Measurements from ENCODE around the gene NGLY1. TPM values are rescaled to one million over a fixed set of nuclear protein-coding genes. Genes with fewer than 3 reads are reported as not detected.

NGLY1 gene
- total and polyA plus RNA-seq, 9 of the 15 experiments (the other 6 are each of a cell fraction or from before 2014, with no cell fraction given): 52.2 to 124 (median 87.6) TPM

DNA sequence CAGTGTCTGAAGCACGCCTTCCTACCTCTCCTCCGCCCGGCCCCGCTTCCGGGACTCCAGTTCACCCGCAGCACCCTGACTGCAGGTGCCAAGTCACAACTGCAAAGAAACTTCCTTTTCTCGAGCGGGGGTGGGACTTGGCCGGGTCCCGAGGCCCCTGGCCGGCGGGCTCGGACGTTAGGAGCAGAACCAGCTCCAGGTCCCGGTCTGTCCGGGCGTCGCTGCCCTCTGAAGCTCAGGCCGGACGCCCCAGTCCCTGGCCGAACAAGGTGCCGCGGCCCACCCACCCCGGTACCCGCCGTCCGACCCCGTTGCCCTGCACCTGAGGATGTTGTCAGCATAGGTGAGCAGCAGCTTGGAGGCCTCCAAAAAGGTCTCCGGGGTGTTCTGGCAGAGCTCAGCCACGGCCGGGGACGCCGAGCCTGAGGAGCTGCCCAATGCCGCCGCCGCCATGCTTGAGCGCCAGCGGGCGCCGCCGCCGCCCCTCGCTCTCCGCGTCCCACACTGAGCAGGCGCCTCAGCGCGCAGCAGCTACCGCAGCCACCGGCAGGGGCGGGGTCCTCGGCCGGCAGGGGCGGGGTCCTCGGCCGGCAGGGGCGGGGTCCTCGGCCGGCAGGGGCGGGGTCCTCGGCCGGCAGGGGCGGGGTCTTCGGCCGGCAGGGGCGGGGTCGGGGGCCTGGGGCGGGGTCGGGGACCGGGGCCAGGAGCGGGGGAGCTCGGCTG is at the start of gene NGLY1 (continued):
- TF ChIP-seq, protein P1, sequence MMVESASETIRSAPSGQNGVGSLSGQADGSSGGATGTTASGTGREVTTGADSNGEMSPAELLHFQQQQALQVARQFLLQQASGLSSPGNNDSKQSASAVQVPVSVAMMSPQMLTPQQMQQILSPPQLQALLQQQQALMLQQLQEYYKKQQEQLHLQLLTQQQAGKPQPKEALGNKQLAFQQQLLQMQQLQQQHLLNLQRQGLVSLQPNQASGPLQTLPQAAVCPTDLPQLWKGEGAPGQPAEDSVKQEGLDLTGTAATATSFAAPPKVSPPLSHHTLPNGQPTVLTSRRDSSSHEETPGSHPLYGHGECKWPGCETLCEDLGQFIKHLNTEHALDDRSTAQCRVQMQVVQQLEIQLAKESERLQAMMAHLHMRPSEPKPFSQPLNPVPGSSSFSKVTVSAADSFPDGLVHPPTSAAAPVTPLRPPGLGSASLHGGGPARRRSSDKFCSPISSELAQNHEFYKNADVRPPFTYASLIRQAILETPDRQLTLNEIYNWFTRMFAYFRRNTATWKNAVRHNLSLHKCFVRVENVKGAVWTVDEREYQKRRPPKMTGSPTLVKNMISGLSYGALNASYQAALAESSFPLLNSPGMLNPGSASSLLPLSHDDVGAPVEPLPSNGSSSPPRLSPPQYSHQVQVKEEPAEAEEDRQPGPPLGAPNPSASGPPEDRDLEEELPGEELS (CRISPR knock-in tag; IDR thresholded peaks at IDR 0.05; ENCODE audit: borderline replicate concordance): no peak
- TF ChIP-seq CBX1 (IDR thresholded peaks at IDR 0.05; ENCODE audit: low read depth) (peak; percentile 83), PHB (CRISPR knock-in tag; IDR thresholded peaks at IDR 0.05) (peak; percentile 21; the same call in 1 of the 2 replicates), PHF8 (IDR thresholded peaks at IDR 0.05; ENCODE audit: borderline replicate concordance, low read length) (peak; percentile 89), MTF1 (CRISPR knock-in tag; IDR thresholded peaks at IDR 0.05; ENCODE audit: borderline replicate concordance) (no peak), HDAC1 (IDR thresholded peaks at IDR 0.05) (peak in 1 of 2 experiments; percentile 84; a peak in 2 of 4 replicates), FIP1L1 (IDR thresholded peaks at IDR 0.05; ENCODE audit: low read depth, low read length, poor library complexity, severe bottlenecking) (peak; percentile 73), GATAD2A (IDR thresholded peaks at IDR 0.05) (no peak), ELF4 (CRISPR knock-in tag; IDR thresholded peaks at IDR 0.05) (no peak), NELFE (IDR thresholded peaks at IDR 0.05; ENCODE audit: insufficient read depth, insufficient read length) (peak; percentile 31), RBFOX2 (IDR thresholded peaks at IDR 0.05; ENCODE audit: low read depth, low read length) (peak; percentile 95), YY1 (IDR thresholded peaks at IDR 0.05; ENCODE audit: borderline replicate concordance in 1 of 3, control insufficient read depth in 1 of 3, extremely low read depth in 1 of 3, insufficient read depth in 3 of 3, insufficient read length in 1 of 3, insufficient replicate concordance in 2 of 3, low read depth in 1 of 3, low read length in 2 of 3) (peak; percentile 72 to 93 (median 90)), MYC (IDR thresholded peaks at IDR 0.05; ENCODE audit: low read depth, low read length) (peak; percentile 33; the same call in 1 of the 2 replicates), MYC (CRISPR knock-in tag; IDR thresholded peaks at IDR 0.05; ENCODE audit: borderline replicate concordance, low read depth) (peak; percentile 79; the same call in 1 of the 2 replicates), MEIS2 (IDR thresholded peaks at IDR 0.05; ENCODE audit: partially characterized antibody) (no peak)
- TF ChIP-seq, protein P2, sequence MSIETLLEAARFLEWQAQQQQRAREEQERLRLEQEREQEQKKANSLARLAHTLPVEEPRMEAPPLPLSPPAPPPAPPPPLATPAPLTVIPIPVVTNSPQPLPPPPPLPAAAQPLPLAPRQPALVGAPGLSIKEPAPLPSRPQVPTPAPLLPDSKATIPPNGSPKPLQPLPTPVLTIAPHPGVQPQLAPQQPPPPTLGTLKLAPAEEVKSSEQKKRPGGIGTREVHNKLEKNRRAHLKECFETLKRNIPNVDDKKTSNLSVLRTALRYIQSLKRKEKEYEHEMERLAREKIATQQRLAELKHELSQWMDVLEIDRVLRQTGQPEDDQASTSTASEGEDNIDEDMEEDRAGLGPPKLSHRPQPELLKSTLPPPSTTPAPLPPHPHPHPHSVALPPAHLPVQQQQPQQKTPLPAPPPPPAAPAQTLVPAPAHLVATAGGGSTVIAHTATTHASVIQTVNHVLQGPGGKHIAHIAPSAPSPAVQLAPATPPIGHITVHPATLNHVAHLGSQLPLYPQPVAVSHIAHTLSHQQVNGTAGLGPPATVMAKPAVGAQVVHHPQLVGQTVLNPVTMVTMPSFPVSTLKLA (conservative IDR thresholded peaks at IDR 0.05): peak; percentile 11 to 78; a peak in 2 of 4 replicates
- TF ChIP-seq, protein P3, sequence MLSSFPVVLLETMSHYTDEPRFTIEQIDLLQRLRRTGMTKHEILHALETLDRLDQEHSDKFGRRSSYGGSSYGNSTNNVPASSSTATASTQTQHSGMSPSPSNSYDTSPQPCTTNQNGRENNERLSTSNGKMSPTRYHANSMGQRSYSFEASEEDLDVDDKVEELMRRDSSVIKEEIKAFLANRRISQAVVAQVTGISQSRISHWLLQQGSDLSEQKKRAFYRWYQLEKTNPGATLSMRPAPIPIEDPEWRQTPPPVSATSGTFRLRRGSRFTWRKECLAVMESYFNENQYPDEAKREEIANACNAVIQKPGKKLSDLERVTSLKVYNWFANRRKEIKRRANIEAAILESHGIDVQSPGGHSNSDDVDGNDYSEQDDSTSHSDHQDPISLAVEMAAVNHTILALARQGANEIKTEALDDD (IDR thresholded peaks at IDR 0.05): no peak
- TF ChIP-seq, protein P4, sequence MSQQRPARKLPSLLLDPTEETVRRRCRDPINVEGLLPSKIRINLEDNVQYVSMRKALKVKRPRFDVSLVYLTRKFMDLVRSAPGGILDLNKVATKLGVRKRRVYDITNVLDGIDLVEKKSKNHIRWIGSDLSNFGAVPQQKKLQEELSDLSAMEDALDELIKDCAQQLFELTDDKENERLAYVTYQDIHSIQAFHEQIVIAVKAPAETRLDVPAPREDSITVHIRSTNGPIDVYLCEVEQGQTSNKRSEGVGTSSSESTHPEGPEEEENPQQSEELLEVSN (IDR thresholded peaks at IDR 0.05; ENCODE audit: borderline replicate concordance in 1 of 2, extremely low read depth in 1 of 2, insufficient read depth in 1 of 2, insufficient read length in 1 of 2, low read depth in 1 of 2, low read length in 1 of 2, poor library complexity in 1 of 2, severe bottlenecking in 1 of 2): peak; percentile 1 to 85
